ENCODE results near the gene NTRK2. TPM values are rescaled to one million over a fixed set of nuclear protein-coding genes. Genes with fewer than 3 reads are reported as not detected.

The NTRK2 gene
- polyA plus RNA-seq, 1 donor (not counting 4 experiments of a cell fraction or from before 2014, with no cell fraction given): 0.08 TPM

DNA sequence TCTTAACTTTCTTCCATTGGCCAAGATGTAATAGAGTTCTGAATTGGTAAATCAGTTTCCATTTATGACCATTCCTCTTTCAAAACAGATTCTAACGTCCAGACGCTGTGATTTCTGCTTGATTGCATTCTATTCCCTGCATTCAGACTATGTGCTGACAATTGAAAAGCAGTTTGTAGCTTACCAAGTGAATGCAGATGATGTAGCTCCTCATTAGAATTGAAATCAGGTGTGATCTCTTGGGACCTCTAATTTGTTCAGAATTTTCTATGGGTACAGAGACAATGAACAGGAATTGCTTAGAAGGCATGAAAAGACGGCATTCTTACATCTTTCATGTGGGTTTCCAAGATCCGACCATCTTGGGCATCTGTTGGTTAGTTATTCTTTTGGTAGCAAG lies 191.9 kb downstream of the NTRK2 start:
- TF ChIP-seq, protein P1, sequence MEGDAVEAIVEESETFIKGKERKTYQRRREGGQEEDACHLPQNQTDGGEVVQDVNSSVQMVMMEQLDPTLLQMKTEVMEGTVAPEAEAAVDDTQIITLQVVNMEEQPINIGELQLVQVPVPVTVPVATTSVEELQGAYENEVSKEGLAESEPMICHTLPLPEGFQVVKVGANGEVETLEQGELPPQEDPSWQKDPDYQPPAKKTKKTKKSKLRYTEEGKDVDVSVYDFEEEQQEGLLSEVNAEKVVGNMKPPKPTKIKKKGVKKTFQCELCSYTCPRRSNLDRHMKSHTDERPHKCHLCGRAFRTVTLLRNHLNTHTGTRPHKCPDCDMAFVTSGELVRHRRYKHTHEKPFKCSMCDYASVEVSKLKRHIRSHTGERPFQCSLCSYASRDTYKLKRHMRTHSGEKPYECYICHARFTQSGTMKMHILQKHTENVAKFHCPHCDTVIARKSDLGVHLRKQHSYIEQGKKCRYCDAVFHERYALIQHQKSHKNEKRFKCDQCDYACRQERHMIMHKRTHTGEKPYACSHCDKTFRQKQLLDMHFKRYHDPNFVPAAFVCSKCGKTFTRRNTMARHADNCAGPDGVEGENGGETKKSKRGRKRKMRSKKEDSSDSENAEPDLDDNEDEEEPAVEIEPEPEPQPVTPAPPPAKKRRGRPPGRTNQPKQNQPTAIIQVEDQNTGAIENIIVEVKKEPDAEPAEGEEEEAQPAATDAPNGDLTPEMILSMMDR (optimal IDR thresholded peaks at IDR 0.05 in 1 of 3, IDR thresholded peaks at IDR 0.05 in 1 of 3, conservative IDR thresholded peaks at IDR 0.05 in 1 of 3; ENCODE audit: extremely low read depth in 1 of 3, insufficient read depth in 2 of 3, low read length in 3 of 3): no peak
- TF ChIP-seq EZH2 (IDR thresholded peaks at IDR 0.05; ENCODE audit: low read length): no peak
- Histone ChIP-seq H3K4me3 (ENCODE audit: control insufficient read depth in 2 of 3, extremely low read depth in 1 of 3, insufficient read depth in 2 of 3, low read depth in 1 of 3, low read length in 3 of 3) (no peak overlapping the region), H3K79me2 (ENCODE audit: control insufficient read depth, insufficient read depth, low read length) (no peaks in the 10 kb centered on the region), H3K4me1 (ENCODE audit: control insufficient read depth, extremely low read depth, insufficient read depth, low read length) (peaks cover 18% of the 10 kb centered on the region), H3K27me3 (ENCODE audit: control insufficient read depth, extremely low read depth, insufficient read depth, low read length) (no peaks in the 10 kb centered on the region), H2AFZ (ENCODE audit: control insufficient read depth, low read length) (no peak overlapping the region), H3K9me3 (ENCODE audit: control insufficient read depth, low read depth, low read length) (no peaks in the 10 kb centered on the region), H4K20me1 (ENCODE audit: control insufficient read depth, extremely low read depth, insufficient read depth, low read length) (no peaks in the 10 kb centered on the region), H3K4me2 (ENCODE audit: control insufficient read depth, extremely low read depth, insufficient read depth, low read depth, low read length) (no peak overlapping the region), H3K9me1 (ENCODE audit: control insufficient read depth, extremely low read depth, insufficient read depth, low read length) (no peaks in the 10 kb centered on the region), H3K27ac (ENCODE audit: control insufficient read depth, insufficient read depth, low read length) (no peak overlapping the region), H3K9ac (ENCODE audit: control insufficient read depth, extremely low read depth, insufficient read depth, low read length) (no peak overlapping the region), H3K36me3 (ENCODE audit: control insufficient read depth in 2 of 2, extremely low read depth in 1 of 2, insufficient read depth in 2 of 2, low read length in 2 of 2) (no peaks in the 10 kb centered on the region)
- no peak for DNase-seq (ENCODE audit: low read depth, low spot score)
- dilution Hi-C loops (cut with MboI; ENCODE audit: extremely low pct_ligation_motif_present, low sequenced_read_pairs): no loop called here
- FAIRE-seq: peak; percentile 34

DNA sequence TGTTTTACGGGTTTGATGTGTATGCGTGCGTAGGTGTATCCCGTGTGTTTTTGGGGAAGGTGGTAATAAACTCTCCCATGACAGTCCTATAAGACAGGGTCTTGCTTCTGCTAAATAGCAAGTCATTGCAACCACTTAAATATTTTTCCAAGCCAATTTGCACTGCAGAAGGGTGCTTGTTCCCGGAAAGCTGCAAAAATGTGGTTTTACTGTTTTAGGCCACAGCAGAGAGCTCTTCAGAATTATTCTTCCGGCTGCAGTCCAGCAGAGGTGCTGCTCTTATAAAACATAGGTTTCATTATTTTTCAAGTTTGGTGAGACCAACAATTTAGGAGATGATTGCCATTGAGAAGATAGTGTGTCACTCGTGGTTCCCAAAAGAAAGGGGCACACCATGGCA lies 192.8 kb downstream of the NTRK2 start:
- DNase-seq (ENCODE audit: low read depth, low spot score) (no peak), FAIRE-seq (no peak)
- no peaks in the 10 kb centered on the region for H3K79me2 ChIP-seq (ENCODE audit: control insufficient read depth, insufficient read depth, low read length)
- no peaks in the 10 kb centered on the region for H3K36me3 ChIP-seq (ENCODE audit: control insufficient read depth in 2 of 2, extremely low read depth in 1 of 2, insufficient read depth in 2 of 2, low read length in 2 of 2)
- H3K4me3 ChIP-seq (ENCODE audit: control insufficient read depth in 2 of 3, extremely low read depth in 1 of 3, insufficient read depth in 2 of 3, low read depth in 1 of 3, low read length in 3 of 3): no peak overlapping the region
- no peaks in the 10 kb centered on the region for H3K9me1 ChIP-seq (ENCODE audit: control insufficient read depth, extremely low read depth, insufficient read depth, low read length)
- dilution Hi-C loops (cut with MboI; ENCODE audit: extremely low pct_ligation_motif_present, low sequenced_read_pairs): no loop called here
- no peak overlapping the region for H3K9ac ChIP-seq (ENCODE audit: control insufficient read depth, extremely low read depth, insufficient read depth, low read length)
- peak overlapping the region; percentile 50 for H3K4me2 ChIP-seq (ENCODE audit: control insufficient read depth, extremely low read depth, insufficient read depth, low read depth, low read length)
- H3K27me3 ChIP-seq (ENCODE audit: control insufficient read depth, extremely low read depth, insufficient read depth, low read length): no peaks in the 10 kb centered on the region
- peaks cover 17% of the 10 kb centered on the region for H3K4me1 ChIP-seq (ENCODE audit: control insufficient read depth, extremely low read depth, insufficient read depth, low read length)
- TF ChIP-seq, protein P1 (optimal IDR thresholded peaks at IDR 0.05 in 1 of 3, IDR thresholded peaks at IDR 0.05 in 1 of 3, conservative IDR thresholded peaks at IDR 0.05 in 1 of 3; ENCODE audit: extremely low read depth in 1 of 3, insufficient read depth in 2 of 3, low read length in 3 of 3): no peak
- no peak for TF ChIP-seq EZH2 (IDR thresholded peaks at IDR 0.05; ENCODE audit: low read length)
- H3K9me3 ChIP-seq (ENCODE audit: control insufficient read depth, low read depth, low read length): no peaks in the 10 kb centered on the region
- no peaks in the 10 kb centered on the region for H4K20me1 ChIP-seq (ENCODE audit: control insufficient read depth, extremely low read depth, insufficient read depth, low read length)
- H2AFZ ChIP-seq (ENCODE audit: control insufficient read depth, low read length): no peak overlapping the region
- H3K27ac ChIP-seq (ENCODE audit: control insufficient read depth, insufficient read depth, low read length): peak overlapping the region; percentile 19
